Cardiac fibroblast (primary cell): ENCODE measurements around the gene HNRNPL.
"Not testable (repeated sequence)": the region's sequence is repeated elsewhere in the genome, so short reads cannot be mapped to it uniquely, and the experiment has no call there.

Experiments
- DNase-seq, 2 donors: peaks; one replicate each; pipeline versions ENCODE4 v3.0.0 to v3.0.0-alpha.2; 2010; ENCODE audit warnings: low read depth in 2 of 2
- H3K4me3 ChIP-seq, 2 donors: replicated peaks in 1 of 2; 1 replicate in 1 of 2; 2 replicates in 1 of 2; pipeline ENCODE4 v1.5.1; 2011; ENCODE audit warnings: low read depth in 2 of 2, low read length in 2 of 2, mild to moderate bottlenecking in 2 of 2, moderate library complexity in 1 of 2
- TF ChIP-seq, protein P1 (sequence below): IDR thresholded peaks from one replicate; pipeline ENCODE4 v1.5.1; 2011; ENCODE audit warnings: low read depth, mild to moderate bottlenecking, low read length, inconsistent platforms

The HNRNPL gene

GRCh38 chr19:38809592-38810252, 40.1 kb downstream of the HNRNPL start:
- TF ChIP-seq, protein P1, sequence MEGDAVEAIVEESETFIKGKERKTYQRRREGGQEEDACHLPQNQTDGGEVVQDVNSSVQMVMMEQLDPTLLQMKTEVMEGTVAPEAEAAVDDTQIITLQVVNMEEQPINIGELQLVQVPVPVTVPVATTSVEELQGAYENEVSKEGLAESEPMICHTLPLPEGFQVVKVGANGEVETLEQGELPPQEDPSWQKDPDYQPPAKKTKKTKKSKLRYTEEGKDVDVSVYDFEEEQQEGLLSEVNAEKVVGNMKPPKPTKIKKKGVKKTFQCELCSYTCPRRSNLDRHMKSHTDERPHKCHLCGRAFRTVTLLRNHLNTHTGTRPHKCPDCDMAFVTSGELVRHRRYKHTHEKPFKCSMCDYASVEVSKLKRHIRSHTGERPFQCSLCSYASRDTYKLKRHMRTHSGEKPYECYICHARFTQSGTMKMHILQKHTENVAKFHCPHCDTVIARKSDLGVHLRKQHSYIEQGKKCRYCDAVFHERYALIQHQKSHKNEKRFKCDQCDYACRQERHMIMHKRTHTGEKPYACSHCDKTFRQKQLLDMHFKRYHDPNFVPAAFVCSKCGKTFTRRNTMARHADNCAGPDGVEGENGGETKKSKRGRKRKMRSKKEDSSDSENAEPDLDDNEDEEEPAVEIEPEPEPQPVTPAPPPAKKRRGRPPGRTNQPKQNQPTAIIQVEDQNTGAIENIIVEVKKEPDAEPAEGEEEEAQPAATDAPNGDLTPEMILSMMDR, result no peak
- H3K4me3 ChIP-seq, result no peak overlapping the region
- DNase-seq, result no peak

- no peak for DNase-seq
These were observed 41.0 kb downstream of the HNRNPL start for GRCh38 chr19:38808741-38809140.

GRCh38 chr19:38807374-38808098, 42.2 kb downstream of the HNRNPL start:
- DNase-seq, H3K4me3 ChIP-seq: not testable (repeated sequence)

More at GRCh38 chr19:38808741-38809140, 41.0 kb downstream of the HNRNPL start:
- TF ChIP-seq, protein P1, result no peak
- no peak overlapping the region for H3K4me3 ChIP-seq

GRCh38 chr19:38806371-38806770, 43.4 kb downstream of the HNRNPL start:
- TF ChIP-seq, protein P1, result no peak
- H3K4me3 ChIP-seq, result no peak overlapping the region
- no peak for DNase-seq

- DNase-seq, result peak; percentile 13 to 32
- TF ChIP-seq, protein P1, result no peak
- H3K4me3 ChIP-seq, result no peak overlapping the region
These were observed 44.6 kb downstream of the HNRNPL start for GRCh38 chr19:38805180-38805579.

DNA sequence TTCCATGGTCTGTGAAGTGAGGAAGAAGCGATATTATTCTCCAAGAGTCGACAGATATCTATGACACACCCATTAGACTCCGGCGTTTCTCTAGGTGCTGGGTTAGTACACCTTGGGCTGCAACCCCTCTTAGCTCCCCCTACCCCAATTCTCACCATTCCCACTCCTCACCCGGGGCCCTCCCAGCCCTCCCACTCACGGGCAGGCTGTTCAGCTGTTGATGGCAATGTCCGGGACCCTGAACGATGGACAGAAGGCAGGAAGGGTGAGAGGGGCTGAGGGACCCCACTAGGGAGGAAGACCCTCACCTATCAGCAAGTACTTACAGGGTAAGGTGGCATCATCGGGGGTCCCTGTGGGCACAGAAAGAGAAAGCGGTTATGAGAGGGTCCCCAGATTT, 46.2 kb downstream of the HNRNPL start:
- no peak overlapping the region for H3K4me3 ChIP-seq
- TF ChIP-seq, protein P1, result no peak
- DNase-seq, result no peak

DNA sequence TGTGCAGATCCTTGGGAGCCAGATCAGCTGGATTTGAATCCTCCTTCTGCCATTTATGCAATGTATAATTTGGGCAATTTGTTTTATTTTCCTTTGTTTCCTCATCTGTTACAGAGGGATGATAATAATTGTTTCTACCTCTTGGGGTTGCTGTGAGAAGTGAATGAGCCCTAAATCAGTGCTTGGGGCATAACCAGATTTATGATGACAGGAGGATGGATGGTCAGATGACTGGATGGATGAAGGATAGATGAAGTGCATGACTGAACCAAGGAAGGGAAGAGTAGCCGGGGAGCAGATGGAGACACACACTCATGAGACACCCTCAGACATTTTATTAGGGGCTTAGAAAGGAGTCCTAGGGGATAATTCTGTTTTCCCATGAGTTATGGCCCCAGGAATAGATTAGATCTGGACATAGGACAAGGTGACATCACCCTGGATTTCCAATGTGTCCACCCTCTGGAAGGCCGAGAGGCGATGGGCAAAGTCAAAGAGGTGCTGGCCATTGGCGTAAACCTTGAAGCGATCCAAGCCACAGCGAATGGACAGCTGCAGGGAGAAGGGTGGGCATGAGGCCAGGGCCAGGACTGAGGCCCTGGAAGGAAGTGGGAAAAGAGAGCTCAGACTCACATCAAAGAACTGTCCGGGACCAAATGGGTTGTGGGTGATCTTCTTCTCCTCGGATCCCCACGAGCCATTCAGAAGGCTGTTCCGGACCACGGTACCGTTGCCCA, 48.3 kb downstream of the HNRNPL start:
- no peak overlapping the region for H3K4me3 ChIP-seq
- TF ChIP-seq, protein P1, result no peak
- DNase-seq, result no peak
